ENCODE measurements around the gene ADCY2. TPM values are rescaled to one million over a fixed set of nuclear protein-coding genes. Genes with fewer than 3 reads are reported as not detected.

Gene ADCY2
- total RNA-seq, 1 experiment from 2014 or later: 31.3 TPM

- Mint-ChIP-seq H3K36me3 (ENCODE audit: insufficient read depth in 1 of 3, low read depth in 3 of 3) (peaks cover 0 to 5% (median 0%) of the 10 kb centered on the region in 3 experiments; a peak in 2 of 7 replicates), H3K27ac (peak overlapping the region in 1 of 3 experiments; percentile 12; a peak in 2 of 7 replicates), H3K9me3 (no peaks in the 10 kb centered on the region; a peak in 2 of 5 replicates), H3K4me3 (no peak overlapping the region), H3K4me1 (peaks cover 34 to 41% of the 10 kb centered on the region in 2 experiments), H3K27me3 (ENCODE audit: low read depth) (peaks cover 2% of the 10 kb centered on the region; the same call in 1 of the 2 replicates)
- Histone ChIP-seq H4K5ac (ENCODE audit: insufficient read length, low read depth, low read length) (no peak overlapping the region), H3K23me2 (ENCODE audit: insufficient read length, low read depth, low read length, poor library complexity, severe bottlenecking) (peaks cover 17% of the 10 kb centered on the region), H3K27me3 (ENCODE audit: insufficient read depth, low read length) (no peaks in the 10 kb centered on the region), H3K4me2 (ENCODE audit: insufficient read depth, insufficient read length, low read length) (no peak overlapping the region), H3K79me2 (ENCODE audit: insufficient read depth, low read length) (peaks cover 4% of the 10 kb centered on the region; the same call in 1 of the 2 replicates), H3T11ph (ENCODE audit: low read length) (no peak overlapping the region), H2AFZ (ENCODE audit: low read length) (no peak overlapping the region), H2BK5ac (ENCODE audit: insufficient read length, low read length) (no peak overlapping the region), H3K79me1 (ENCODE audit: insufficient read depth, low read depth, low read length, poor library complexity, severe bottlenecking) (no peaks in the 10 kb centered on the region), H2AK5ac (ENCODE audit: insufficient read length, low read length) (no peak overlapping the region), H3K27ac (ENCODE audit: insufficient read length, low read depth, low read length) (no peak overlapping the region), H4K91ac (ENCODE audit: insufficient read length, low read depth, low read length) (no peak overlapping the region), H3K4ac (ENCODE audit: low read depth, low read length) (no peak overlapping the region), H2BK15ac (ENCODE audit: low read depth, low read length) (no peak overlapping the region), H3K18ac (ENCODE audit: insufficient read length, low read depth, low read length) (no peak overlapping the region), H2BK120ac (ENCODE audit: low read depth, low read length, poor library complexity, severe bottlenecking) (no peak overlapping the region), H2BK12ac (ENCODE audit: insufficient read length, low read depth, low read length) (no peak overlapping the region), H3K9me3 (ENCODE audit: control insufficient read depth, low read depth, low read length) (no peaks in the 10 kb centered on the region), H3K4me1 (ENCODE audit: insufficient read depth, low read length) (peaks cover 15% of the 10 kb centered on the region; the same call in 1 of the 2 replicates), H3K56ac (ENCODE audit: insufficient read length, low read depth, low read length) (no peak overlapping the region), H3K14ac (ENCODE audit: insufficient read depth, low read length) (no peak overlapping the region), H4K20me1 (ENCODE audit: control insufficient read depth, insufficient read depth, insufficient read length) (no peaks in the 10 kb centered on the region), H2BK20ac (ENCODE audit: low read depth, low read length, poor library complexity, severe bottlenecking) (no peak overlapping the region), H3K23ac (ENCODE audit: insufficient read length, low read depth, low read length) (no peak overlapping the region), H3K9ac (ENCODE audit: extremely low read depth, insufficient read length, low read length) (no peak overlapping the region), H4K8ac (replicated peaks; ENCODE audit: insufficient read length, low read depth, low read length) (no peak overlapping the region)
- WGBS (ENCODE audit: extremely low coverage, insufficient read length, low lambda C conversion rate): no CpG with 5 or more reads among the region's 3 CpGs
- TF ChIP-seq CTCF (conservative IDR thresholded peaks at IDR 0.05): no peak
- no peak for DNase-seq
These were observed 3.3 kb upstream of the ADCY2 start for GRCh38 chr5:7392693-7393024.

Data from H9 (cell line).